Measurements from ENCODE around the gene RAP1GAP2. TPM values are rescaled to one million over a fixed set of nuclear protein-coding genes. Genes with fewer than 3 reads are reported as not detected.

RAP1GAP2 gene
- total RNA-seq, 1 donor from 2014 or later, result 17.0 TPM

DNA sequence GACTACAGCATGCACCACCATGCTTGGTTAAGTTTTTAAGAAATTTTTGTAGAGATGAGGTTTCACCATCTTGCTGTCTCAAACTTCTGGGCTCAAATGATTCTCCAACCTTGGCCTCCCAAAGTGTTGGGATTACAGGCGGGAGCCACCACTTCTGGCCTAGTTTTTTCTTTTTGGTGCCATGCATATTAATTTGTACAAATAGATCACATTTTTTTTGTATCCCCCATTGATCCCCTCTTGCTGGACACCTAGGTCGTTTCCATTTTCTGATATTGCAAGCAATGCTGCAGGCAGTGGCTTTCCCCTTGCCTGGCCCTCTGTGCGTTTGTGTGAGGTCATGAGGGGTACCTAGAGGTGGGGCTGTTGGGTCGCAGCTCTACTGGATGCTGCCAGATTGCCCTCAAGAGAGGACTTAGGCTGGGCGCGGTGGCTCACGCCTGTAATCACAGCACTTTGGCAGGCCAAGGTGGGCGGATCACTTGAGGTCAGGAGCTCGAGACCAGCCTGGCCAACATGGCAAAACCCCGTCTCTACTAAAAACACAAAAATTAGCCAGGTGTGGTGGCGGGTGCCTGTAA is 23.8 kb downstream of the RAP1GAP2 start:
- no peaks in the 10 kb centered on the region for H3K4me1 ChIP-seq
- intact Hi-C loops (cut with DNase I), result no loop called here
- peaks cover 28% of the 10 kb centered on the region for H3K27me3 ChIP-seq (ENCODE audit: low read depth)
- H3K4me3 ChIP-seq, result no peak overlapping the region
- no peak overlapping the region for H3K27ac ChIP-seq
- TF ChIP-seq, protein P1, sequence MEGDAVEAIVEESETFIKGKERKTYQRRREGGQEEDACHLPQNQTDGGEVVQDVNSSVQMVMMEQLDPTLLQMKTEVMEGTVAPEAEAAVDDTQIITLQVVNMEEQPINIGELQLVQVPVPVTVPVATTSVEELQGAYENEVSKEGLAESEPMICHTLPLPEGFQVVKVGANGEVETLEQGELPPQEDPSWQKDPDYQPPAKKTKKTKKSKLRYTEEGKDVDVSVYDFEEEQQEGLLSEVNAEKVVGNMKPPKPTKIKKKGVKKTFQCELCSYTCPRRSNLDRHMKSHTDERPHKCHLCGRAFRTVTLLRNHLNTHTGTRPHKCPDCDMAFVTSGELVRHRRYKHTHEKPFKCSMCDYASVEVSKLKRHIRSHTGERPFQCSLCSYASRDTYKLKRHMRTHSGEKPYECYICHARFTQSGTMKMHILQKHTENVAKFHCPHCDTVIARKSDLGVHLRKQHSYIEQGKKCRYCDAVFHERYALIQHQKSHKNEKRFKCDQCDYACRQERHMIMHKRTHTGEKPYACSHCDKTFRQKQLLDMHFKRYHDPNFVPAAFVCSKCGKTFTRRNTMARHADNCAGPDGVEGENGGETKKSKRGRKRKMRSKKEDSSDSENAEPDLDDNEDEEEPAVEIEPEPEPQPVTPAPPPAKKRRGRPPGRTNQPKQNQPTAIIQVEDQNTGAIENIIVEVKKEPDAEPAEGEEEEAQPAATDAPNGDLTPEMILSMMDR (IDR thresholded peaks at IDR 0.05), result no peak
- no peaks in the 10 kb centered on the region for H3K36me3 ChIP-seq
- H3K9me3 ChIP-seq, result no peaks in the 10 kb centered on the region
- ATAC-seq (no peak), DNase-seq (no peak)

DNA sequence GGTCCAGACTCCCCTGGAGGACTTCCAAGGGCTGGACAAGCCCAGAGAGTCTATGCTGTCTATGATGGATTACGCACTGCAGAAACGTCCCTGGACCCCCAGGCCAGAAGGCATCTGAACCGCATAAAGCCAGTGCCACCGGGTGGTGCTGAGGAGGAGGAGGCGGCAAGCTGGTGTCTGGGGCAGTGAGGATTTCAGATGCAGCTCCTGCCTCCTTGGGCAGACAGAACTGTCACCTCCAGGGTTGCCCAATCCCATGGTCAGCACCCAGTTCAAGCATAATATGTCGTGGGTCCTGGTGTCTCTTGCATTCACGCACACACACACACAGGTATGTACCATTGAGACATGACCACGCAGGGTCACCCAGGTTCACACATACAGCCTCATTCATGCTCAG is 25.6 kb downstream of the RAP1GAP2 start:
- Histone ChIP-seq H3K27me3 (ENCODE audit: low read depth) (peaks cover 21% of the 10 kb centered on the region), H3K36me3 (no peaks in the 10 kb centered on the region), H3K27ac (no peak overlapping the region), H3K4me1 (no peaks in the 10 kb centered on the region), H3K9me3 (no peaks in the 10 kb centered on the region), H3K4me3 (no peak overlapping the region)
- ATAC-seq (no peak), DNase-seq (no peak)
- TF ChIP-seq, protein P1 (IDR thresholded peaks at IDR 0.05), result no peak
- intact Hi-C loops (cut with DNase I), result no loop called here

DNA sequence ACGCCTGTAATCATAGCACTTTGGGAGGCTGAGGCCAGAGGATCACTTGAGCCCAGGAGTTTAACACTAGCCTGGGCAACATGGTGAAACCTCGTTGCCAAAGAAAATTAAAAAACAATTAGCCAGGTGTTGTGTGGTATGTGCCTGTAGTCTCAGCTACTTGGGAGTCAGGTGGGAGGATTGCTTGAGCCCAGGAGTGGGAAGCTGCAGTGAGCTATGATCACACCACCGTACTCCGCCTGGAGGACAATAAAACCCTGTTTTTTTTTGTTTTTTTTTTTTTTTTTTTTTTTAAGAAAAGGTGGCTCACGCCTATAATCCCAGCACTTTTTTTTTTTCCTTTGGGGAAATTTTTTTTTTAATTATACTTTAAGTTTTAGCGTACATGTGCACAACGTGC is 26.1 kb downstream of the RAP1GAP2 start:
- DNase-seq (no peak), ATAC-seq (no peak)
- Histone ChIP-seq H3K36me3 (no peaks in the 10 kb centered on the region), H3K27ac (no peak overlapping the region), H3K4me3 (no peak overlapping the region), H3K4me1 (no peaks in the 10 kb centered on the region), H3K27me3 (ENCODE audit: low read depth) (peaks cover 21% of the 10 kb centered on the region), H3K9me3 (no peaks in the 10 kb centered on the region)
- TF ChIP-seq, protein P1 (IDR thresholded peaks at IDR 0.05), result no peak
- intact Hi-C loops (cut with DNase I), result no loop called here

DNA sequence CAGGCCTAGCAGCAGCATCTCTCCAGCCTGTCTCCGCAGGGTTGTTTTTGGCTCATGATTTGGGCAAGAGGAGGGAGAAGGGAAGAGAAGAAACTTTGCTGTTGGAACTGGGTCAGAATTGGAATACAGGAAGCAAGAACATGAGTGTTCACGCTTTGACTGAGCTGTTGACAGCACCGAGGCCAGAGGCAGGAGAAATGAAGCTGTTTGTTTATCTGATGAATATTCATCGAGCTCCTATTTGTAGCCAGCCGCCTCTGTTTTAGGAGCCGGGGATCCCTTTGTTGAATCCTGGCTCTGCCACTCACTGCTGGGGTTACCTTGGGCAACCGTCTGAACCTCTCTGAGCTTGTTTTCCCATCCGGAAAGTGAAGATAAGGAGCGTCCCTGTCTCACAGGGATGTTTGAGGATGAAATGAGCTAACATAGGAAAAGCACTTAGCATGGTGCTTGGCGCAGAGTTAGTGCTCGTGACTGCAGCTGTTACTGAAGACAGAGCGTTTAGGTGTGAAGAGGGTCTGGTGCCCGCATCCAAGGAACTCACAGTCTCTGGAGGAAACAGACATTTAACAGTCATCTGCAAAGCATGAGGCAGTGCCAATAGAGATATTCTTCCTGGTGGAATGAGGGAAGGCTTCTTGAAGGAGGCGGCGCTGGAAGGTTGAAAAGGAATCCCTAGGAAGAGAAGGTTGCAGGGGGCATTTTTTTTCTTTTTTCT is 29.2 kb downstream of the RAP1GAP2 start:
- TF ChIP-seq, protein P1 (IDR thresholded peaks at IDR 0.05), result no peak
- H3K9me3 ChIP-seq, result no peaks in the 10 kb centered on the region
- intact Hi-C loops (cut with DNase I), result no loop called here
- no peak overlapping the region for H3K4me3 ChIP-seq
- peaks cover 17% of the 10 kb centered on the region for H3K27me3 ChIP-seq (ENCODE audit: low read depth)
- DNase-seq (no peak), ATAC-seq (no peak)
- H3K36me3 ChIP-seq, result no peaks in the 10 kb centered on the region
- H3K4me1 ChIP-seq, result peaks cover 3% of the 10 kb centered on the region
- no peak overlapping the region for H3K27ac ChIP-seq

DNA sequence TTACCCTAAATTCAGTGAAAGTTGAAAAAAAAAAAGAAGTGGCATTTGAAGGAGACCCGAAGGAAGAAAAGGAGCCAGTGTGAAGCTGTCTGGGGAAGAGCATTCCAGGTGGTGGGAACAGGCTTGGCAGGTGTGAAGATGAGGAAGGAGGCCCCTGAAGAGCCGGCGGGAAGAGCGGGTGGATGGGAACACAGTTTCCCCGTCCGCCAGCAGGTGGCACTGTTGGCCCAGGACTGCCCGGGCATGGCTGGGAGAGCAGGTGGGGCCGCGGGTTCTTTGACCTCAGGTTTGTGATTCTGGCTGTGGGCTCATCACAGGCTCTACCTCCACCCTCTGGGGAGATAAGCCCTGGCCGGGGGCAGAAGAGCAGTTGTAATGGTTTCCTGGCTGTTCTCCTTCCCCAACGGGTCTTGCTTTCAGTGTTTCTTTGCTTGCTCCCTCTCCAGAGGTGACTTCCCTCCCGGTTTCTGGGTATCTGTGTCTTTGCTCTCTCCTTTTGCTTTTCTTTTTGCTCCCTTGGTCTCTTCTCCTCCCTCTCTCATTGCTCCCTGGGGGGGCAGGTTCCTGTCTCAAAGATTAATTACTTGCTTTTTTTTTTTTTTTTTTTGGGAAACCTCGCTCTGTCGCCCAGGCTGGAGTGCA is 32.3 kb downstream of the RAP1GAP2 start:
- Histone ChIP-seq H3K27ac (no peak overlapping the region), H3K27me3 (ENCODE audit: low read depth) (peaks cover 2% of the 10 kb centered on the region), H3K4me3 (no peak overlapping the region), H3K9me3 (no peaks in the 10 kb centered on the region), H3K36me3 (no peaks in the 10 kb centered on the region), H3K4me1 (peaks cover 3% of the 10 kb centered on the region)
- DNase-seq, result peak; percentile 80
- TF ChIP-seq, protein P1 (IDR thresholded peaks at IDR 0.05), result peak; percentile 95
- intact Hi-C loops (cut with DNase I), result no loop called here
- peak; percentile 89 to 90 for ATAC-seq

Measured in lower lobe of right lung (tissue), 2 donors.